ENCODE measurements around the gene GABARAPL1.
"Not testable (repeated sequence)": the region's sequence is repeated elsewhere in the genome, so short reads cannot be mapped to it uniquely, and the experiment has no call there.

The GABARAPL1 gene

DNA sequence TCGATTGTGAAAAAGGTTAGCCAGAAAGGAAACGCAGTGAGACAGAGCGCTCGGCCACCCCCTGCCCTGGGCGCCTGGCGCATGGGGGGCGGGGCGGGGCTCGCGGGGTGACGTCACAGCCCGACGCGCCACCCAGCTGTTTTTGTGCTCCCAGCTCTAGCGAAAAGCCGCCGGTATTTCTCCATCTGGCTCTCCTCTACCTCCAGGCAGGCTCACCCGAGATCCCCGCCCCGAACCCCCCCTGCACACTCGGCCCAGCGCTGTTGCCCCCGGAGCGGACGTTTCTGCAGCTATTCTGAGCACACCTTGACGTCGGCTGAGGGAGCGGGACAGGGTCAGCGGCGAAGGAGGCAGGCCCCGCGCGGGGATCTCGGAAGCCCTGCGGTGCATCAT lies at the start of gene GABARAPL1:
Gene GABARAPL1, plus strand, starts transcription at position 139 of the 393 bp plus-strand sequence. Its CDS starts 253 bp downstream, at position 392.
- DNase-seq, result peak; percentile 91

DNA sequence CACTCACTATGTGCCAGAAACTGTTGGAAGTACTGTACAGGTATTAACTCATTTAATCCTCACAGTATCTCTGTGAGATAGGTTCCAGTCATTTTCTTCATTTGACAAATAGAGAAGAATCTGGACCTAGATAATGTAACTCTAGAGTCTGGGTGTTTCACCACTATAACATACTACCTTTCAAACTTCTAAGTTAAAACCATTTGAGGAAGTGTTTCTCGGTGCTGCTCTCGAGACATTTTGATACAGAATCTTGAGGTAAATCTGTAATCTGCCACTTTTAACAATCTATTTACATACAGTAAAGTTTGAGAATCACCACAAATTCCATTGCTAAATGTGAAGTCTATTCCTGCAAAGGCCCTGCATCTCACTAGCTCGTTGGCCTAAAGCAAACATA lies 49.6 kb upstream of the GABARAPL1 start:
- DNase-seq, result no peak

DNA sequence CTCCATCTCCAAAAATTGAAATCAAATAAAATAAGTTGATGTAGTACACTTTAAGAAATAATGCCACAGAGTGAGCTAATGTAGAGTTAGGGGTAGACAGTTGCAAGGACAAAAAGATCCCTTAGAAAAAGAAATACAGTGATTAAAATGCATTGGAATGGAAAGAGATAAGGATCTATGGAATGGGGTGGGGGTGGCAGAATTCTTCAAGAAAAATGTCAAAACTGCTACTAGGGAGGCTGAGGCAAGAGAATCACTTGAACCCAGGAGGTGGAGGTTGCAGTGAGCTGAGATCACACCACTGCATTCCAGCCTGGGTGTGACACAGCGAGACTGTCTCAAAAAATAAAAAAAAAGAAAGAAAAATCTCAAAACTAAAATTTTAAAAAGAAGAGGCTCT lies 47.3 kb upstream of the GABARAPL1 start:
- DNase-seq, result no peak

GRCh38 chr12:10167599-10167998 lies 45.1 kb upstream of the GABARAPL1 start:
- DNase-seq, result no peak

DNA sequence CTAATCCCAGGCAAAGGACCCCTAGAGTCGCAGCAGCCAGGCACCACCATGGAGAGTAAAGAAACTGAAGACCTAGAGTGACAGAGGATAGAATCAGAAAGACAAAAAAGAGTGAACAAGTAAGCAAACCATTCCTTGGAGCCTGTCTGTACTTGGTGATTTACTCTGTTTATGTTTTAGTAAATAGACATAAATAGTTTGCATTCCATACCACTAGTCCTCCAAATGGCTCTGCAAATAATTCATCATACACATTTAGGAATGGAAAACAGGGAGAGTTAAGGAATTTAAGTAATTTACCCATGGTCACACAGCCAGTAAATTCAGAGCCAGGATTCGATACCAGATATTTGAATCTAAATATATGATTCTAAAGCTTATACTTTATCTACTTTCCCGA lies 43.6 kb upstream of the GABARAPL1 start:
- no peak for DNase-seq

- no peak for DNase-seq
Observed at GRCh38 chr12:10170216-10170615, 42.5 kb upstream of the GABARAPL1 start.

GRCh38 chr12:10171973-10172728 lies 40.5 kb upstream of the GABARAPL1 start, which contains the start of gene OLR1:
Gene OLR1, minus strand, starts transcription at chr12:10172132. Its CDS starts 55 bp downstream, at chr12:10172077.
- DNase-seq, result no peak

GRCh38 chr12:10174986-10175614 lies 37.6 kb upstream of the GABARAPL1 start:
- DNase-seq, result no peak

DNA sequence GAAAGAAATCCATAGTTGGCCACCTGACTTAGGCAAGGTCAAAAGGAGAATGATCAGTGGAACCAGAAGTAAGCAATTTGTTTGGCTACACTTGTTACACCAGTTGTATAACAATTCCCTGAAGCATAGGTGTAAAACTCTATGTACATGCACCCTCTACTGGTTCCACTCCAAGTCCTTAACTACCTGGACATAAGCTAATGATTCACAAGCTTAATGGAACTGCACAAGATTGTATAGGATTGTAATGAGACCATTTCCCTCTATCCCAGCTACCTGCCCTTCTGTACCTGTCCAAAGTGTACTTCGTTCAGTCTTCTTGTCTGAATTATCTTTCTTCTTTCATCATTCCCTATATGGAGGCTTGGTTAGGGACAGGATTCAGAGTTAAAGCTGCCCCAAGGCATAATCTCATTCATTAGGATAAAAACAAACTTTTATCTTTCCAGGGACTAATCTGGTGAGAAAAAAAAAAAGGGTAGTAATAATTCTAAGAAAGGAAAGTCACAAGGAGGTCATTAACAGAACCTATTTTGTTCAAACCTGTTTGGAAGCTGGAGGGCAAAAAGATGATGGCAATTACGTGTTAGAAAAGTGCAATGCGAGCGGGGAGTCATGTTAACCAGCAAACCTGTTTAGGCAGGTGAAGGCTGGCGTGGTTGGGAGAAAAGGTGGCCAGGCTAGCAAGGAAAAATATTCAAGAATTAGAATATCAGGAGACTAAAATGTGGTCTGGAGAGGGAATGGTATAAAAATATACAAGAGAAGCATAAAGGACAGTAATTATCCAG lies 36.6 kb upstream of the GABARAPL1 start:
- no peak for DNase-seq

GRCh38 chr12:10178821-10179220 lies 33.9 kb upstream of the GABARAPL1 start, which contains the start of gene TMEM52B:
Gene TMEM52B, plus strand, starts transcription at chr12:10179032. Its CDS starts 543 bp downstream, at chr12:10179575.
- DNase-seq, result no peak

DNA sequence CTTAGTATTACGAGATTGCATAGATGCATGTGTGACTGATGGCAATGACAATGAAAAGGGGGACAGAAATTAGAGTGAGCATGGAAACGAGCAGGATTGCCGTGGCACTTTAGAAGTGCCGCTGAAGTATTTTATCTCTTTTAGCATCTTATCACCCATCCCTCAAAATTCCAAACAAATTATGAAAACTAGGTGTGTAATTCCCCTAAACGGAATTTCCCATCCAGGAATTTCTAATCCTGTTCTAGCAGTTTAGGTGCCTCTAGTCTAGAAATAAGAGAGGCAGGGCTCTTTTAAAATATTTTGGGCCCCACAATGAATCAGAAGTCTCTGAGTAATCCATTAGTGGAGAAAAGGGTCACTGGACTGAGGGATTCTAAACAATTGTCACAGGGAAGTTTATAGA lies 32.9 kb upstream of the GABARAPL1 start:
- DNase-seq, result no peak

GRCh38 chr12:10182354-10183049 lies 30.2 kb upstream of the GABARAPL1 start:
- no peak for DNase-seq

- DNase-seq, result no peak
Observed at GRCh38 chr12:10184261-10184843, 28.3 kb upstream of the GABARAPL1 start.

GRCh38 chr12:10186299-10186698 lies 26.4 kb upstream of the GABARAPL1 start:
- DNase-seq, result no peak

DNA sequence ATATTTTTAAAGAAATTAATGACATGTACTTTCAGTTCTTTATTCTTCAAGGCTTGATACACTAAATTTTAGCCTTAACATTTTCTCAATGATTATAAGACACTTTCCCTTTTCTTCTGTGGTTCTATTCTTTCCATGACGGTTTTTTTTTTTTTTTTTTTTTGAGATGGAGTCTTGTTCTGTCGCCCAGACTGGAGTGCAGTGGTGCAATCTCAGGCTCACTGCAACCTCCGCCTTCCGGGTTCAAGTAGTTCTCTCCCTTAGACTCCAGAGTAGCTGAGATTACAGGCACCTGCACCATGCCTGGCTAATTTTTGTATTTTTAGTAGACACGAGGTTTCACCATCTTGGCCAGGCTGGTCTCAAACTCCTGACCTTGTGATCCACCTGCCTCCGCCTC lies 25.7 kb upstream of the GABARAPL1 start:
- not testable (repeated sequence) for DNase-seq

- DNase-seq, result no peak
Observed at GRCh38 chr12:10189653-10190052, 23.0 kb upstream of the GABARAPL1 start.

GRCh38 chr12:10190558-10191388 lies 21.9 kb upstream of the GABARAPL1 start:
- no peak for DNase-seq

- no peak for DNase-seq
Observed at GRCh38 chr12:10191865-10192264, 20.8 kb upstream of the GABARAPL1 start.

DNA sequence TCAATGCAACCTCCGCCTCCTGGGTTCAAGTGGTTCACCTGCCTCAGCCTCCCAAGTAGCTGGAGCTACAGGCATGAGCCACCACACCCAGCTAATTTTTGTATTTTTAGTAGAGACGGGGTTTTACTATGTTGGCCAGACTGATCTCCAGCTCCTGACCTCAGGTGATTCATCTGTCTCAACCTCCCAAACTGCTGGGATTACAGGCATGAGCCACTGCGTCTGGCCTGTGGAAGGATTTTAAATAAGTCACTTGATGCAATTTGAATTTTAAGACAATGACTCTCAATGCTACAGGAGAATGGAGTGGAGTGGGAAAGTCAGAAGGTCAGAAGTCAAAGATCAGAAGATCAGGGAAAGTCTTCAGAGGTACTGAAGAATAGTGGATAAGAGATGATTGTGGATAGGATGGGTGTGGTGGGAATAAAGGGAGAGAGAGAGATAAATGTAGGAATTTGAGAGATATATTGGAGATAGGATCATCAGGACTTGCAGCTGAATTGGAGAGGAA lies 18.5 kb upstream of the GABARAPL1 start:
- no peak for DNase-seq

DNA sequence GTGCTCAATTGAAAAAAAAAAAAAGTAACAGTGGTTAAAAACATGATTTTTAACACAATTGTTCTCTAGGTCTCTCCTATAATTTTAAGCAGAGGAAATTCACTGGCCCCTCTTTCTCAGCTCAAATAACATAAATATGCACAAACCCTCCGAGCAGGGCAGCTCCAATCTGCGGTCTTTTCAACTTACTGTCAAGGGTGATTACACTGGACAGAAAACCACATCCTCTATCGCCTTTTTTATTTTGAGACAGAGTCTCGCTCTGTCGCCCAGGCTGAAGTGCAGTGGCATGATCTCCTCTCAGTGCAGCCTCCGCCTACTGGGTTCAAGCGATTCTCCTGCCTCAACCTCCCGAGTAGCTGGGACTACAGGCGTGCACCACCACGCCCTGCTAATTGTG lies 16.5 kb upstream of the GABARAPL1 start:
- DNase-seq, result no peak

DNA sequence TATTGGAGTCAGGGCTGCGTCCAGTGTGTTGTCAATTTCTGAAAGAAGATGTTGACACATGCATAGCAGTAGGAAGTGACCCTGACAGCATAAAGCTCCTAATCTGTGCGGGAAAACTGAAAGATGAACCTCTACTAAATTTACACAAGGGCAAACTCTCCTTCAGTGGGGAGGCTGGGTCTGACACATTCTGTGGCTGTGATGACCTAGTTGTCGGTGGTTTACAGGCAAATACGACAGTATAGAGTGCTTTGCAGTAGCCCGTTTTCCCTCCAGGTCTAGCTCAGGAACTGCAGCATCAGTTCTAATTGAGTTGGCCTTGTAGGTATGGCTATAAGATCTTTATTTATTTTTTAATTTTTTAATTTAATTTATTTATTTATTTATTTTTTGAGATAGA lies 14.8 kb upstream of the GABARAPL1 start:
- no peak for DNase-seq

All from left hindlimb (tissue), 1 donor.